ENCODE results near the gene OR5B12.

The OR5B12 gene

GRCh38 chr11:58451585-58451984 is 9.5 kb upstream of the OR5B12 start:
- DNase-seq (ENCODE audit: low read depth): no peak
- TF ChIP-seq CTCF (conservative IDR thresholded peaks at IDR 0.05; ENCODE audit: low read depth, low read length): no peak
- no peak overlapping the region for H3K4me3 ChIP-seq (ENCODE audit: low read length)

GRCh38 chr11:58446294-58446693 is 4.3 kb upstream of the OR5B12 start:
- DNase-seq (ENCODE audit: low read depth): no peak
- H3K4me3 ChIP-seq (ENCODE audit: low read length): no peak overlapping the region
- TF ChIP-seq CTCF (conservative IDR thresholded peaks at IDR 0.05; ENCODE audit: low read depth, low read length): no peak

GRCh38 chr11:58444300-58444699 is 2.3 kb upstream of the OR5B12 start:
- H3K4me3 ChIP-seq (ENCODE audit: low read length): no peak overlapping the region
- no peak for DNase-seq (ENCODE audit: low read depth)
- no peak for TF ChIP-seq CTCF (conservative IDR thresholded peaks at IDR 0.05; ENCODE audit: low read depth, low read length)

- no peak for DNase-seq (ENCODE audit: low read depth)
- no peak for TF ChIP-seq CTCF (conservative IDR thresholded peaks at IDR 0.05; ENCODE audit: low read depth, low read length)
- no peak overlapping the region for H3K4me3 ChIP-seq (ENCODE audit: low read length)
Measured at GRCh38 chr11:58438486-58438885, 3.5 kb downstream of the OR5B12 start.

GRCh38 chr11:58434217-58434616 is 7.8 kb downstream of the OR5B12 start:
- no peak overlapping the region for H3K4me3 ChIP-seq (ENCODE audit: low read length)
- no peak for TF ChIP-seq CTCF (conservative IDR thresholded peaks at IDR 0.05; ENCODE audit: low read depth, low read length)
- no peak for DNase-seq (ENCODE audit: low read depth)

GRCh38 chr11:58433638-58434203 is 8.3 kb downstream of the OR5B12 start:
- no peak overlapping the region for H3K4me3 ChIP-seq (ENCODE audit: low read length)
- no peak for DNase-seq (ENCODE audit: low read depth)
- no peak for TF ChIP-seq CTCF (conservative IDR thresholded peaks at IDR 0.05; ENCODE audit: low read depth, low read length)

- no peak for TF ChIP-seq CTCF (conservative IDR thresholded peaks at IDR 0.05; ENCODE audit: low read depth, low read length)
- no peak overlapping the region for H3K4me3 ChIP-seq (ENCODE audit: low read length)
- no peak for DNase-seq (ENCODE audit: low read depth)
Measured at GRCh38 chr11:58429273-58429672, 12.8 kb downstream of the OR5B12 start.
